Thyroid gland (tissue), 4 donors: ENCODE results near the gene CAPN13. TPM values are rescaled to one million over a fixed set of nuclear protein-coding genes. Genes with fewer than 3 reads are reported as not detected.

Experiments used
- DNase-seq, 2 donors: peaks; one replicate each; pipeline ENCODE4 v3.0.0-alpha.2; 2019
- H3K27ac ChIP-seq, 3 donors: fragments of 200-600 bp; sonication (generic); 1 replicate in 2 of 3; 2 replicates in 1 of 3; pipeline ENCODE4 v1.5.1; 2016 to 2019; ENCODE audit warnings: mild to moderate bottlenecking in 1 of 3, moderate library complexity in 1 of 3
- H3K27me3 ChIP-seq: fragments of 200-600 bp; sonication (generic); one replicate; pipeline ENCODE4 v1.5.1; 2019
- H3K36me3 ChIP-seq, 2 donors: fragments of 200-600 bp; sonication (generic); one replicate each; pipeline ENCODE4 v1.5.1; 2016 to 2019
- H3K4me1 ChIP-seq, 2 donors: fragments of 200-600 bp; sonication (generic); one replicate each; pipeline ENCODE4 v1.5.1; 2017 to 2019
- H3K4me3 ChIP-seq, 3 donors: fragments of 200-600 bp; sonication (generic); replicated peaks in 1 of 3; 1 replicate in 2 of 3; 2 replicates in 1 of 3; pipeline ENCODE4 v1.5.1; 2016; ENCODE audit warnings: mild to moderate bottlenecking in 1 of 3
- H3K9me3 ChIP-seq: fragments of 200-600 bp; sonication (generic); one replicate; pipeline ENCODE4 v1.5.1; 2017
- POLR2A ChIP-seq, 2 donors: fragments of 450-650 bp; IDR thresholded peaks; one replicate each; pipeline ENCODE4 v1.6.1; 2017; ENCODE audit warnings: antibody characterized with exemption in 2 of 2, mild to moderate bottlenecking in 2 of 2, moderate library complexity in 1 of 2
- WGBS, 2 donors: methylation state at CpG; one replicate each; pipeline ENCODE4 v1.1.5; 2017; 5-methylcytosine and 5-hydroxymethylcytosine counted together
- intact Hi-C: fragments of 100-400 bp; cut with DNase I; formaldehyde crosslinking; loops from one replicate; pipeline ENCODE4 v1.15.1; 2023
- total RNA-seq, 4 donors: library from RNA; depleted of rRNA; stranded (reverse); fragments of >200 nt; gene quantifications; one replicate each; pipeline ENCODE4 v1.2.3, GENCODE V29; 2016
- TF ChIP-seq, protein P1 (sequence below), 6 experiments: fragments of 200-600 bp in 3 of 6; fragments of 450-650 bp in 3 of 6; sonication (generic) in 3 of 6; IDR thresholded peaks; one replicate each; pipeline ENCODE4 v1.5.1; 2016 to 2019; ENCODE audit warnings: antibody characterized with exemption in 6 of 6, mild to moderate bottlenecking in 2 of 6, inconsistent platforms in 1 of 6, moderate library complexity in 1 of 6

The CAPN13 gene, protein sequence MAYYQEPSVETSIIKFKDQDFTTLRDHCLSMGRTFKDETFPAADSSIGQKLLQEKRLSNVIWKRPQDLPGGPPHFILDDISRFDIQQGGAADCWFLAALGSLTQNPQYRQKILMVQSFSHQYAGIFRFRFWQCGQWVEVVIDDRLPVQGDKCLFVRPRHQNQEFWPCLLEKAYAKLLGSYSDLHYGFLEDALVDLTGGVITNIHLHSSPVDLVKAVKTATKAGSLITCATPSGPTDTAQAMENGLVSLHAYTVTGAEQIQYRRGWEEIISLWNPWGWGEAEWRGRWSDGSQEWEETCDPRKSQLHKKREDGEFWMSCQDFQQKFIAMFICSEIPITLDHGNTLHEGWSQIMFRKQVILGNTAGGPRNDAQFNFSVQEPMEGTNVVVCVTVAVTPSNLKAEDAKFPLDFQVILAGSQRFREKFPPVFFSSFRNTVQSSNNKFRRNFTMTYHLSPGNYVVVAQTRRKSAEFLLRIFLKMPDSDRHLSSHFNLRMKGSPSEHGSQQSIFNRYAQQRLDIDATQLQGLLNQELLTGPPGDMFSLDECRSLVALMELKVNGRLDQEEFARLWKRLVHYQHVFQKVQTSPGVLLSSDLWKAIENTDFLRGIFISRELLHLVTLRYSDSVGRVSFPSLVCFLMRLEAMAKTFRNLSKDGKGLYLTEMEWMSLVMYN
- total RNA-seq: 1 to 10 TPM in 1 of 4 donors, not detected in 3; 3.0 TPM

DNA sequence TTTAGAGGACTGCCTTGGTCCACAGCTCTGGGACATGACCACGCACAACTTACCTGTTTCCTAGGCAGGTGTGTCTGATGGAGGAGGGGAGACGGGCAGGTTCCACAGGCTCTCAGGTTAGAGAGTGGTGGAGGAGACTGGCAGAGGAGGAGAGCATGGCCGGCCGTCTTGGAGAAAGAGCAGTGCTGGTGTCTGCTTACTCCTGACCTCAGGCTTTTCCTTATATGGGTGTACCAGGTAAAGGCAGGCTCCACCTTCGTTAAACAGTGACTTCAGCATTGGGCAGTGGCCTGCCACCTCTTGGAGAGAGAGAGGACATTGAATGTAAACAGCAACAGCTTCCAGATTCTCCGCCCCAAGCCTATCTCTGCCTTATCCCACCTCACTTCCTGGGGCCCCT, at the start of gene CAPN13:
CAPN13 (minus strand) TSS at position 198 of the 400 bp plus-strand sequence. CDS start 20,121 bp downstream, outside the sequence.
- no peak for DNase-seq
- Histone ChIP-seq H3K4me3 (no peak within 1 kb of the TSS), H3K27me3 (no peaks in the 10 kb centered on the region), H3K36me3 (no peaks in the 10 kb centered on the region), H3K9me3 (no peaks in the 10 kb centered on the region), H3K27ac (no peak within 1 kb of the TSS), H3K4me1 (peaks cover 5 to 9% of the 10 kb centered on the region in 2 donors)
- intact Hi-C loops: no loop called here
- TF ChIP-seq, protein P1, sequence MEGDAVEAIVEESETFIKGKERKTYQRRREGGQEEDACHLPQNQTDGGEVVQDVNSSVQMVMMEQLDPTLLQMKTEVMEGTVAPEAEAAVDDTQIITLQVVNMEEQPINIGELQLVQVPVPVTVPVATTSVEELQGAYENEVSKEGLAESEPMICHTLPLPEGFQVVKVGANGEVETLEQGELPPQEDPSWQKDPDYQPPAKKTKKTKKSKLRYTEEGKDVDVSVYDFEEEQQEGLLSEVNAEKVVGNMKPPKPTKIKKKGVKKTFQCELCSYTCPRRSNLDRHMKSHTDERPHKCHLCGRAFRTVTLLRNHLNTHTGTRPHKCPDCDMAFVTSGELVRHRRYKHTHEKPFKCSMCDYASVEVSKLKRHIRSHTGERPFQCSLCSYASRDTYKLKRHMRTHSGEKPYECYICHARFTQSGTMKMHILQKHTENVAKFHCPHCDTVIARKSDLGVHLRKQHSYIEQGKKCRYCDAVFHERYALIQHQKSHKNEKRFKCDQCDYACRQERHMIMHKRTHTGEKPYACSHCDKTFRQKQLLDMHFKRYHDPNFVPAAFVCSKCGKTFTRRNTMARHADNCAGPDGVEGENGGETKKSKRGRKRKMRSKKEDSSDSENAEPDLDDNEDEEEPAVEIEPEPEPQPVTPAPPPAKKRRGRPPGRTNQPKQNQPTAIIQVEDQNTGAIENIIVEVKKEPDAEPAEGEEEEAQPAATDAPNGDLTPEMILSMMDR (IDR thresholded peaks at IDR 0.05): no peak
- no peak for TF ChIP-seq POLR2A (IDR thresholded peaks at IDR 0.05)
- WGBS, 2 donors: 57 to 63% methylated on average over 6 of the region's 6 CpGs

DNA sequence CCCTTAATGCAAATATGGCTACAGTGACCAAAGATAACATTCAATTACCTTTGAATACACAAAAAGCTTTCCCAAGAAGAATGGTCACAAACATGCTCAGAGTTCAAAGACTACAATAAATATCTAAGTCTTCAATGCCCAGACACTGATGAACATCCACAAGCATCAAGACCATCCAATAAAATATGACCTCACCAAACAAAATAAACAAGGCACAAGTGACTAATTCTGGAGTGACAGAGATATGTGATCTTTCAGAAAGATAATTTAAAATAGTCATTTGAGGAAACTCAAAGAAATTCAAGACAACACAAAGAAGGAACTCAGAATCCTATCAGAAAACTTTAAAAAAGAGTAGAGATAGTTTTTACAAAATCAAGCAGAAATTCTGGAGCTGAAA, 40.6 kb upstream of the CAPN13 start:
- H3K27me3 ChIP-seq: no peaks in the 10 kb centered on the region
- no peaks in the 10 kb centered on the region for H3K4me1 ChIP-seq
- no peak for TF ChIP-seq POLR2A (IDR thresholded peaks at IDR 0.05)
- TF ChIP-seq, protein P1 (IDR thresholded peaks at IDR 0.05): no peak
- no peak for DNase-seq
- no peaks in the 10 kb centered on the region for H3K36me3 ChIP-seq
- no peak overlapping the region for H3K27ac ChIP-seq
- intact Hi-C loops: no loop called here
- no peaks in the 10 kb centered on the region for H3K9me3 ChIP-seq
- no peak overlapping the region for H3K4me3 ChIP-seq

DNA sequence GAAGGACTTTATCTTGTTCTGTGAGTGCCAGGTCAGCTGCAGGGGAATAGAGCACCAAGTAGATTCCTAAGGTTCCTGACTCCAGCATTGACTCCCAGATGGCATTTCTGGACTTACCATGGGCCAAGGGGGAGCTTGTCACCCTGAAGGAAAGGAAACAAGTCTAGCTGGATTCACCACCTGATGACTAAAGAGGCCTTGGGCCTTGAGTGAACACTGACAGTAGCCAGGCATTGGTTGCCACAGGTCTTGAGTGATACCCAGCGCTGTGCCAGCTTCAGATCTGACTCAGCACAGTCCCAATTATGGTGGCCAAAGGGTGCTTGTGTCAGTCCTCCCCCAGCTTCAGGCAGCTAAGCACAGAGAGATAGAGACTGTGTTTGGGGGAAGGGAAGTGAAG, 40.1 kb upstream of the CAPN13 start:
- no peaks in the 10 kb centered on the region for H3K27me3 ChIP-seq
- 81 to 100% methylated on average over 1 of the region's 1 CpG for WGBS, 2 donors
- H3K4me3 ChIP-seq: no peak overlapping the region
- H3K9me3 ChIP-seq: no peaks in the 10 kb centered on the region
- no peaks in the 10 kb centered on the region for H3K36me3 ChIP-seq
- no peak overlapping the region for H3K27ac ChIP-seq
- no peak for DNase-seq
- no peak for TF ChIP-seq POLR2A (IDR thresholded peaks at IDR 0.05)
- TF ChIP-seq, protein P1 (IDR thresholded peaks at IDR 0.05): no peak
- intact Hi-C loops: no loop called here
- no peaks in the 10 kb centered on the region for H3K4me1 ChIP-seq

- no peak overlapping the region for H3K27ac ChIP-seq
- no peaks in the 10 kb centered on the region for H3K27me3 ChIP-seq
- H3K36me3 ChIP-seq: no peaks in the 10 kb centered on the region
- WGBS, 2 donors: 48 to 52% methylated on average over 1 of the region's 1 CpG
- no peak for DNase-seq
- intact Hi-C loops: no loop called here
- TF ChIP-seq, protein P1 (IDR thresholded peaks at IDR 0.05): no peak
- TF ChIP-seq POLR2A (IDR thresholded peaks at IDR 0.05): no peak
- H3K4me1 ChIP-seq: no peaks in the 10 kb centered on the region
- no peak overlapping the region for H3K4me3 ChIP-seq
- no peaks in the 10 kb centered on the region for H3K9me3 ChIP-seq
Observed at GRCh38 chr2:30828586-30828985, 21.3 kb upstream of the CAPN13 start.

GRCh38 chr2:30826916-30827315, 19.7 kb upstream of the CAPN13 start:
- Histone ChIP-seq H3K27ac (no peak overlapping the region), H3K9me3 (no peaks in the 10 kb centered on the region), H3K4me3 (no peak overlapping the region), H3K36me3 (no peaks in the 10 kb centered on the region), H3K27me3 (no peaks in the 10 kb centered on the region), H3K4me1 (no peaks in the 10 kb centered on the region)
- no peak for DNase-seq
- intact Hi-C loops: no loop called here
- WGBS, 2 donors: 86 to 91% methylated on average over 3 of the region's 3 CpGs
- no peak for TF ChIP-seq POLR2A (IDR thresholded peaks at IDR 0.05)
- TF ChIP-seq, protein P1 (IDR thresholded peaks at IDR 0.05): no peak
